ENCODE measurements around the gene SYF2. TPM values are rescaled to one million over a fixed set of nuclear protein-coding genes. Genes with fewer than 3 reads are reported as not detected.

The SYF2 gene
- total and polyA plus RNA-seq, 2 of the 13 experiments (the other 11 are each of a cell fraction or from before 2014, with no cell fraction given): 17.8 to 34.1 TPM

DNA sequence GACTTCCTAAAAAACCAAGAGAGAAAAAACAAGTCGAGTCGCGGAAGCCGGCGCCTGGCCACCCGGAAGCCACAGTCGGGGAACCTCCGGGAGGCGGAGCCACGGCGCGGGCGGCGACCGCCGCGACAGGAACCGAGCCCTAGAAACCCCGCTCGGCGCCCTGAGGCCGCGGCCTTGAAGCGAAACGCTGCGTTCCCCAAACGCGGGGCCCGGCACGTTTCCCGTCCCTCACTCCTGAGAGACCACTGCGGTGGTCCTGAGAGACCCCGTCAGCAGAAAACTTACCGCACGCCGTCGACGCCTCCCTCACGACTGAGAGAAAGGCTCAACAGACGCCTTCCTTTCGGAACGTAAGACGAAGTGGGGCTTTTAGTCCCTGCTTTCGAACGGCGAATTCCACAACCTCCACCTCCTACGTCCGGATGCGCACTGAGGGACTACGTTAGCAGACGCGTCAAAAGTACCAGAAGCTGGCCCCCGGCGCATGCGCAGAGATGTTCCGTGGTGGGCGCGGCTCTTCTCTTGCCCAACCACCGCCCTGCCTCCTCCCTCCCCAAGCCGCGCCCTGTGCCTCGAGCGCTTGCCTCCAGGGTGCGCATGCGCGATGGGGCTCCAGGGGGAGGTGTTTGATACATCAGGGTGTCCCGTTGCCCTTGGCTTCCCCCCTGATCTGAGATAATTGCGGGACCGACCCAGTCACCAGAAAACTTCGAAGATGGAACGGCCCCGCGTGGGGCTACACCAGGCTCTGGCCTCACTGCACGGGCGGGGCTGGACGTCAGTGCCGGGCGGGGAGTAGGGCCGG is 14.9 kb upstream of the SYF2 start, which contains the start of gene RSRP1 (continued):
- no peak for TF ChIP-seq ZNF10 (CRISPR knock-in tag; IDR thresholded peaks at IDR 0.05; ENCODE audit: borderline replicate concordance, low read depth)
- TF ChIP-seq GATAD1 (CRISPR knock-in tag; IDR thresholded peaks at IDR 0.05): peak; percentile 83
- TF ChIP-seq ZNF367 (CRISPR knock-in tag; IDR thresholded peaks at IDR 0.05; ENCODE audit: borderline replicate concordance): no peak; the same call in 1 of the 2 replicates
- TF ChIP-seq ZNF816 (CRISPR knock-in tag; IDR thresholded peaks at IDR 0.05; ENCODE audit: borderline replicate concordance): peak; percentile 91; the same call in 1 of the 2 replicates
- TF ChIP-seq ZNF879 (CRISPR knock-in tag; IDR thresholded peaks at IDR 0.05): 0 out of 2 replicates have a peak, but pooled peaks have one; percentile 77
- TF ChIP-seq KLF6 (CRISPR knock-in tag; IDR thresholded peaks at IDR 0.05): peak; percentile 95
- peak; percentile 33 for TF ChIP-seq RARA (CRISPR knock-in tag; IDR thresholded peaks at IDR 0.05)
- TF ChIP-seq ZFP37 (CRISPR knock-in tag; IDR thresholded peaks at IDR 0.05; ENCODE audit: borderline replicate concordance): no peak; the same call in 1 of the 2 replicates
- peak; percentile 71; the same call in 1 of the 2 replicates for TF ChIP-seq SP140L (CRISPR knock-in tag; IDR thresholded peaks at IDR 0.05; ENCODE audit: borderline replicate concordance)
- TF ChIP-seq, protein P1, sequence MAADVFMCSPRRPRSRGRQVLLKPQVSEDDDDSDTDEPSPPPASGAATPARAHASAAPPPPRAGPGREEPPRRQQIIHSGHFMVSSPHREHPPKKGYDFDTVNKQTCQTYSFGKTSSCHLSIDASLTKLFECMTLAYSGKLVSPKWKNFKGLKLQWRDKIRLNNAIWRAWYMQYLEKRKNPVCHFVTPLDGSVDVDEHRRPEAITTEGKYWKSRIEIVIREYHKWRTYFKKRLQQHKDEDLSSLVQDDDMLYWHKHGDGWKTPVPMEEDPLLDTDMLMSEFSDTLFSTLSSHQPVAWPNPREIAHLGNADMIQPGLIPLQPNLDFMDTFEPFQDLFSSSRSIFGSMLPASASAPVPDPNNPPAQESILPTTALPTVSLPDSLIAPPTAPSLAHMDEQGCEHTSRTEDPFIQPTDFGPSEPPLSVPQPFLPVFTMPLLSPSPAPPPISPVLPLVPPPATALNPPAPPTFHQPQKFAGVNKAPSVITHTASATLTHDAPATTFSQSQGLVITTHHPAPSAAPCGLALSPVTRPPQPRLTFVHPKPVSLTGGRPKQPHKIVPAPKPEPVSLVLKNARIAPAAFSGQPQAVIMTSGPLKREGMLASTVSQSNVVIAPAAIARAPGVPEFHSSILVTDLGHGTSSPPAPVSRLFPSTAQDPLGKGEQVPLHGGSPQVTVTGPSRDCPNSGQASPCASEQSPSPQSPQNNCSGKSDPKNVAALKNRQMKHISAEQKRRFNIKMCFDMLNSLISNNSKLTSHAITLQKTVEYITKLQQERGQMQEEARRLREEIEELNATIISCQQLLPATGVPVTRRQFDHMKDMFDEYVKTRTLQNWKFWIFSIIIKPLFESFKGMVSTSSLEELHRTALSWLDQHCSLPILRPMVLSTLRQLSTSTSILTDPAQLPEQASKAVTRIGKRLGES (CRISPR knock-in tag; IDR thresholded peaks at IDR 0.05; ENCODE audit: borderline replicate concordance): no peak
- no peak for TF ChIP-seq ZNF124 (CRISPR knock-in tag; IDR thresholded peaks at IDR 0.05)
- peak; percentile 71; the same call in 1 of the 2 replicates for TF ChIP-seq ZNF557 (CRISPR knock-in tag; IDR thresholded peaks at IDR 0.05)
- TF ChIP-seq FOXP1 (IDR thresholded peaks at IDR 0.05): no peak
- no peak for TF ChIP-seq FOXP1 (CRISPR knock-in tag; IDR thresholded peaks at IDR 0.05)
- TF ChIP-seq NFKB2 (CRISPR knock-in tag; IDR thresholded peaks at IDR 0.05; ENCODE audit: borderline replicate concordance): peak; percentile 96
- TF ChIP-seq, protein P2, sequence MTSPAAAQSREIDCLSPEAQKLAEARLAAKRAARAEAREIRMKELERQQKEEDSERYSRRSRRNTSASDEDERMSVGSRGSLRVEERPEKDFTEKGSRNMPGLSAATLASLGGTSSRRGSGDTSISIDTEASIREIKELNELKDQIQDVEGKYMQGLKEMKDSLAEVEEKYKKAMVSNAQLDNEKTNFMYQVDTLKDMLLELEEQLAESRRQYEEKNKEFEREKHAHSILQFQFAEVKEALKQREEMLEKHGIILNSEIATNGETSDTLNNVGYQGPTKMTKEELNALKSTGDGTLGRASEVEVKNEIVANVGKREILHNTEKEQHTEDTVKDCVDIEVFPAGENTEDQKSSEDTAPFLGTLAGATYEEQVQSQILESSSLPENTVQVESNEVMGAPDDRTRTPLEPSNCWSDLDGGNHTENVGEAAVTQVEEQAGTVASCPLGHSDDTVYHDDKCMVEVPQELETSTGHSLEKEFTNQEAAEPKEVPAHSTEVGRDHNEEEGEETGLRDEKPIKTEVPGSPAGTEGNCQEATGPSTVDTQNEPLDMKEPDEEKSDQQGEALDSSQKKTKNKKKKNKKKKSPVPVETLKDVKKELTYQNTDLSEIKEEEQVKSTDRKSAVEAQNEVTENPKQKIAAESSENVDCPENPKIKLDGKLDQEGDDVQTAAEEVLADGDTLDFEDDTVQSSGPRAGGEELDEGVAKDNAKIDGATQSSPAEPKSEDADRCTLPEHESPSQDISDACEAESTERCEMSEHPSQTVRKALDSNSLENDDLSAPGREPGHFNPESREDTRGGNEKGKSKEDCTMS (CRISPR knock-in tag; conservative IDR thresholded peaks at IDR 0.05): 0 out of 2 replicates have a peak, but pooled peaks have one; percentile 58
- TF ChIP-seq, protein P3, sequence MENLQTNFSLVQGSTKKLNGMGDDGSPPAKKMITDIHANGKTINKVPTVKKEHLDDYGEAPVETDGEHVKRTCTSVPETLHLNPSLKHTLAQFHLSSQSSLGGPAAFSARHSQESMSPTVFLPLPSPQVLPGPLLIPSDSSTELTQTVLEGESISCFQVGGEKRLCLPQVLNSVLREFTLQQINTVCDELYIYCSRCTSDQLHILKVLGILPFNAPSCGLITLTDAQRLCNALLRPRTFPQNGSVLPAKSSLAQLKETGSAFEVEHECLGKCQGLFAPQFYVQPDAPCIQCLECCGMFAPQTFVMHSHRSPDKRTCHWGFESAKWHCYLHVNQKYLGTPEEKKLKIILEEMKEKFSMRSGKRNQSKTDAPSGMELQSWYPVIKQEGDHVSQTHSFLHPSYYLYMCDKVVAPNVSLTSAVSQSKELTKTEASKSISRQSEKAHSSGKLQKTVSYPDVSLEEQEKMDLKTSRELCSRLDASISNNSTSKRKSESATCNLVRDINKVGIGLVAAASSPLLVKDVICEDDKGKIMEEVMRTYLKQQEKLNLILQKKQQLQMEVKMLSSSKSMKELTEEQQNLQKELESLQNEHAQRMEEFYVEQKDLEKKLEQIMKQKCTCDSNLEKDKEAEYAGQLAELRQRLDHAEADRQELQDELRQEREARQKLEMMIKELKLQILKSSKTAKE (CRISPR knock-in tag; IDR thresholded peaks at IDR 0.05; ENCODE audit: borderline replicate concordance): no peak
- TF ChIP-seq, protein P4, sequence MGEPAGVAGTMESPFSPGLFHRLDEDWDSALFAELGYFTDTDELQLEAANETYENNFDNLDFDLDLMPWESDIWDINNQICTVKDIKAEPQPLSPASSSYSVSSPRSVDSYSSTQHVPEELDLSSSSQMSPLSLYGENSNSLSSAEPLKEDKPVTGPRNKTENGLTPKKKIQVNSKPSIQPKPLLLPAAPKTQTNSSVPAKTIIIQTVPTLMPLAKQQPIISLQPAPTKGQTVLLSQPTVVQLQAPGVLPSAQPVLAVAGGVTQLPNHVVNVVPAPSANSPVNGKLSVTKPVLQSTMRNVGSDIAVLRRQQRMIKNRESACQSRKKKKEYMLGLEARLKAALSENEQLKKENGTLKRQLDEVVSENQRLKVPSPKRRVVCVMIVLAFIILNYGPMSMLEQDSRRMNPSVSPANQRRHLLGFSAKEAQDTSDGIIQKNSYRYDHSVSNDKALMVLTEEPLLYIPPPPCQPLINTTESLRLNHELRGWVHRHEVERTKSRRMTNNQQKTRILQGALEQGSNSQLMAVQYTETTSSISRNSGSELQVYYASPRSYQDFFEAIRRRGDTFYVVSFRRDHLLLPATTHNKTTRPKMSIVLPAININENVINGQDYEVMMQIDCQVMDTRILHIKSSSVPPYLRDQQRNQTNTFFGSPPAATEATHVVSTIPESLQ (CRISPR knock-in tag; conservative IDR thresholded peaks at IDR 0.05): peak; percentile 71; the same call in 1 of the 2 replicates
- TF ChIP-seq, protein P5, sequence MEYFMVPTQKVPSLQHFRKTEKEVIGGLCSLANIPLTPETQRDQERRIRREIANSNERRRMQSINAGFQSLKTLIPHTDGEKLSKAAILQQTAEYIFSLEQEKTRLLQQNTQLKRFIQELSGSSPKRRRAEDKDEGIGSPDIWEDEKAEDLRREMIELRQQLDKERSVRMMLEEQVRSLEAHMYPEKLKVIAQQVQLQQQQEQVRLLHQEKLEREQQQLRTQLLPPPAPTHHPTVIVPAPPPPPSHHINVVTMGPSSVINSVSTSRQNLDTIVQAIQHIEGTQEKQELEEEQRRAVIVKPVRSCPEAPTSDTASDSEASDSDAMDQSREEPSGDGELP (IDR thresholded peaks at IDR 0.05; ENCODE audit: borderline replicate concordance, low read depth): peak; percentile 12; the same call in 1 of the 2 replicates

All from HepG2 (cell line).